Endothelial cell (in vitro differentiated cells): ENCODE measurements around the gene TRIM50. TPM values are rescaled to one million over a fixed set of nuclear protein-coding genes. Genes with fewer than 3 reads are reported as not detected.
"Not testable (repeated sequence)": the region's sequence is repeated elsewhere in the genome, so short reads cannot be mapped to it uniquely, and the experiment has no call there.

Experiments used
- DNase-seq: peaks from one replicate; pipeline ENCODE4 v3.0.0; 2021; ENCODE audit warnings: low spot score
- H3K27ac Mint-ChIP-seq: one replicate; pipeline ENCODE4 v1.8.0; 2021; ENCODE audit warnings: mixed read lengths, inconsistent platforms; ENCODE audit not compliant: unreplicated experiment
- H3K27me3 Mint-ChIP-seq: one replicate; pipeline ENCODE4 v1.8.0; 2021; ENCODE audit warnings: mild to moderate bottlenecking, moderate library complexity, mixed read lengths, inconsistent platforms; ENCODE audit not compliant: unreplicated experiment
- H3K36me3 Mint-ChIP-seq: one replicate; pipeline ENCODE4 v1.8.0; 2021; ENCODE audit warnings: mild to moderate bottlenecking, low read depth, mixed read lengths, inconsistent platforms; ENCODE audit not compliant: unreplicated experiment
- H3K4me1 Mint-ChIP-seq: one replicate; pipeline ENCODE4 v1.8.0; 2021; ENCODE audit warnings: mild to moderate bottlenecking, mixed read lengths, inconsistent platforms; ENCODE audit not compliant: unreplicated experiment
- H3K4me3 Mint-ChIP-seq: one replicate; pipeline ENCODE4 v1.8.0; 2021; ENCODE audit warnings: mild to moderate bottlenecking, mixed read lengths, inconsistent platforms; ENCODE audit not compliant: unreplicated experiment
- H3K9me3 Mint-ChIP-seq: one replicate; pipeline ENCODE4 v1.8.0; 2021; ENCODE audit warnings: mixed read lengths, inconsistent platforms; ENCODE audit not compliant: unreplicated experiment
- CTCF ChIP-seq: fragments of 200-600 bp; sonication (generic); IDR thresholded peaks from one replicate; pipeline ENCODE4 v1.5.0; 2021; ENCODE audit warnings: antibody characterized with exemption; ENCODE audit not compliant: unreplicated experiment
- total RNA-seq: library from RNA; stranded (reverse); fragmentation: NEBNext Ultra II Directional; extraction: Animal tissue kit (Norgen Biotek cat#: 25700); gene quantifications from one replicate; pipeline ENCODE4 v1.2.1, GENCODE V29; 2021; ENCODE audit not compliant: unreplicated experiment

TRIM50 gene
- total RNA-seq, 1 donor from 2014 or later = 0.54 TPM

DNA sequence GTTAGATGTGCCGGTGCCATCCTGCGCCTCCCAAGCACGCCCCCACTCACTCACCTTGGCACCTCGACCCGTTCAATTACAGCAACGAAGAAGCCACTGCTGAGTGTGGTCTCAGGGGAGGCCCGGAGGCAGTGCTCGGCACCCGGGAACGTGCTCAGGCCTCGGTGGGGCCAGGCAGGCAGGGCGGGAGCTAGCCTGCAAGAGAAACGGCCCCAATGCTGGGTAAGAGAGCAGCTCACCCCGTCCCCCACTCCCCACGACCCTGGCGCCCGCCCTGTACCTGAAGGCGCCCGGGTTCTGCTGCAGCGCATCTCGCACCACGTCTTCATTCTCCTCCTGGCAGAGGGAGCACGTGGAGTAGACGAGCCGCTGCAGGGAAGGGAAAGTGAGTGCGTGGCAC lies 24.3 kb downstream of the TRIM50 start:
- H3K27ac Mint-ChIP-seq = no peak overlapping the region
- H3K4me1 Mint-ChIP-seq = peaks cover 6% of the 10 kb centered on the region
- H3K27me3 Mint-ChIP-seq = peaks cover 6% of the 10 kb centered on the region
- no peak overlapping the region for H3K4me3 Mint-ChIP-seq
- DNase-seq = no peak
- H3K9me3 Mint-ChIP-seq = no peaks in the 10 kb centered on the region
- peaks cover 11% of the 10 kb centered on the region for H3K36me3 Mint-ChIP-seq
- TF ChIP-seq CTCF = no peak

GRCh38 chr7:73302846-73303245 lies 25.0 kb downstream of the TRIM50 start:
- not testable (repeated sequence) for DNase-seq, H3K27me3 Mint-ChIP-seq, H3K4me3 Mint-ChIP-seq, H3K27ac Mint-ChIP-seq, H3K4me1 Mint-ChIP-seq, H3K9me3 Mint-ChIP-seq
- H3K36me3 Mint-ChIP-seq = peaks cover 10% of the 10 kb centered on the region

DNA sequence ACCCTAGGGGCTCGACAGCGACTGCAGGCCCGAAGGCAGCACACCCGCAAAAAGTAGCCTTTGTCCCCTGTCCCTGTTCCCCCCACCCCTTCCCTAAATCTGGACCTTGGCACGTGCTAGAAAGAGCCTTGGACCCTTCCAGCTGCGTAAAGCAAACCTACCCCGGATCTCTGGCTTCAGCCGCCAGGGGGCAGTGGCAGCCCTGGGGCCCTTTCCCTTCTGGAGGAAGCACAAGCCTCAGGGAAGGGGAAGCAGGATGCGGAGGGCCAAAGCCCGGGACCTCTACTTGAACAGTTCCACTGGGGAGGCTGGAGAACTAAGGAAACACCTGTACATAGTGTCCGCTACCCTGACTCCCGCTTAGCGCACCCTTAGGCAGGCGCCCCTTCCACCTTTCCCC lies 26.8 kb downstream of the TRIM50 start:
- not testable (repeated sequence) for H3K27ac Mint-ChIP-seq, H3K4me1 Mint-ChIP-seq, H3K9me3 Mint-ChIP-seq, H3K4me3 Mint-ChIP-seq, DNase-seq, H3K27me3 Mint-ChIP-seq, H3K36me3 Mint-ChIP-seq

DNA sequence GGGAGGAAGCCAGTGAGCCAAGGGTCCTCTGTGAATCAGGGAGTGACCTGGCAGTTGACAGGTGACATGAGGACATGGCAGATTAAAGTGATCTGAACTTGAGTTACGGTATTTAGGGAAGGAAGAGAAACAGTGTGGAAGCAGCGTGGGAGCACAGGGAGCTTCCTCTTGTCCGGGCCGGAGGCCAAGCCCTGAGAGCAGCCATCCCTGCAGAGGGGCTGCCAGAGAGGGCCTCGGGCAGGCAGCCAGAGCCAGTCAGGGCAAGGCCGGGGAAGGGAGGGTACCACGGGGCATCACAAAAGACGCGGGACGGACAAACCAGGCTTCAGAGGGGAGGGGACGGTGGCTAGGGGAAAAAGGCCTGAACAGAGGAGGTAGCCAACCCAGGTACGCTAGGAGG lies 28.1 kb downstream of the TRIM50 start:
- H3K36me3 Mint-ChIP-seq, H3K9me3 Mint-ChIP-seq, H3K4me3 Mint-ChIP-seq, H3K27me3 Mint-ChIP-seq, DNase-seq, H3K27ac Mint-ChIP-seq, H3K4me1 Mint-ChIP-seq: not testable (repeated sequence)

- not testable (repeated sequence) for H3K9me3 Mint-ChIP-seq, H3K27ac Mint-ChIP-seq, H3K4me3 Mint-ChIP-seq, H3K27me3 Mint-ChIP-seq, DNase-seq, H3K4me1 Mint-ChIP-seq, H3K36me3 Mint-ChIP-seq
Measured at GRCh38 chr7:73297706-73298105, 30.2 kb downstream of the TRIM50 start.

GRCh38 chr7:73297235-73297634 lies 30.6 kb downstream of the TRIM50 start:
- H3K27ac Mint-ChIP-seq, DNase-seq, H3K36me3 Mint-ChIP-seq, H3K4me3 Mint-ChIP-seq, H3K9me3 Mint-ChIP-seq, H3K27me3 Mint-ChIP-seq, H3K4me1 Mint-ChIP-seq: not testable (repeated sequence)

DNA sequence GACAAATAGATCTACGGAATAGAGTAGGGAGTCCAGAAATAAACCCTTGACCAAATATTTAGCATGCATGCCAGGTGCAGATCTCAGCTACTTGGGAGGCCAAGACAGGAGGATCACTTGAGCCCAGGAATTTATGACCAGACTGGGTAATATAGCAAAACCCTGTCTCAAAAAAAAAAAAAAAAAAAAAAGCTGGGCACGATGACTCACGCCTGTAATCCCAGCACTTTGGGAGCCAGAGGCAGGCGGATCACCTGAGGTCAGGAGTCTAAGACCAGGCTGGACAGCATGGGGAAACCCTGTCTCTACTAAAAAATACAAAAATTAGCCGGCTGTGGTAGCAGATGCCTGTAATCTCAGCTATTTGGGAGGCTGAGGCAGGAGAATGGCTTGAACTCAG lies 50.7 kb downstream of the TRIM50 start:
- H3K36me3 Mint-ChIP-seq, H3K4me1 Mint-ChIP-seq, H3K4me3 Mint-ChIP-seq, DNase-seq, H3K27ac Mint-ChIP-seq, H3K27me3 Mint-ChIP-seq, H3K9me3 Mint-ChIP-seq: not testable (repeated sequence)

- not testable (repeated sequence) for H3K27me3 Mint-ChIP-seq, H3K9me3 Mint-ChIP-seq, H3K36me3 Mint-ChIP-seq, H3K27ac Mint-ChIP-seq, H3K4me1 Mint-ChIP-seq, H3K4me3 Mint-ChIP-seq, DNase-seq
Measured at GRCh38 chr7:73267813-73268212, 60.1 kb downstream of the TRIM50 start.

DNA sequence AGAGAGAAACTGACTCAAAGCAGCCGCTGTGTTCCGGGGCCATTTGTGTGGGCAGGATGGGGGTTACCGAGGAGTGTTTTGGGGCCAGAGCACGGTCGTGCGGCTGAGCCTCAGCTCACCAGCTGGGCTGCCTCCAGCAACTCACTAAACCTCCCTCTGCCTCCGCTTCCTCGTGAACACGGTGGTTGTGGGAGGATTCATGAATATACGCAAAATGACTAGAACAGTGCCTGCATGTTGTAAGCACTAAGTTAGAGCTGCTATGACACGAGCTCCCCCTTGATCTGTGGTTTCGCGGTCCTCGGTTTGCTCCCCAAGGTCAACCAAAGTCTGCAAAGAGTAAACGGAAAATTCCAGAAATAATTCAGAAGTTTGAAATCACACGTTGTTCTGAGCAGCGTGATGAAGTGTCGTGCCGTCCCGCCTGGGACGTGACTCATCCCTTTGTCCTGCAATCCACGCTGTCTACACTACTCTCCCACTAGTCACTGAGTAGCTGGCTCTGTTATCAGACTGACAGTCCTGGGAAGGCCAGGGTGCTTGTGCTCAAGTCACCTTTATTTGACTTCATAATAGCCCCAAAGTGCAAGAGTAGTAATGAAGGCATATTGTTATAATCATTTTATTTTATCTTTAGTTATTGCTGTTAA lies 61.0 kb downstream of the TRIM50 start:
- DNase-seq, H3K36me3 Mint-ChIP-seq, H3K9me3 Mint-ChIP-seq, H3K4me1 Mint-ChIP-seq, H3K27ac Mint-ChIP-seq, H3K27me3 Mint-ChIP-seq, H3K4me3 Mint-ChIP-seq: not testable (repeated sequence)

Other genes starting within 250 kb of the TRIM50 start
- 0.13 TPM for gene SPDYE9, start 242.0 kb downstream of the TRIM50 start, total RNA-seq
- 10.7 TPM for gene NSUN5, start 19.3 kb downstream of the TRIM50 start, total RNA-seq
- not detected for gene FKBP6, start 79 bp upstream of the TRIM50 start, total RNA-seq
- 2.5 TPM for gene FZD9, start 105.7 kb upstream of the TRIM50 start, total RNA-seq
- 56.5 TPM for gene BAZ1B, start 194.2 kb upstream of the TRIM50 start, total RNA-seq
- 38.6 TPM for gene BCL7B, start 229.6 kb upstream of the TRIM50 start, total RNA-seq